Measurements from ENCODE around the gene EGR2.

Gene EGR2

GRCh38 chr10:62813981-62814380, 2.2 kb downstream of the EGR2 start:
- in situ Hi-C loops (cut with HindIII; ENCODE audit: low pct_ligation_motif_present, low sequenced_read_pairs) = loop anchor here (25.0 kb wide), 1 partner anchor 202 kb away; no protein-coding TSS in a partner anchor
- DNase-seq = no peak

GRCh38 chr10:62813453-62813852, 2.7 kb downstream of the EGR2 start:
- Histone ChIP-seq H3K27ac (no peak overlapping the region), H3K27me3 (replicated peaks) (peaks cover 21% of the 10 kb centered on the region), H3K36me3 (replicated peaks) (no peaks in the 10 kb centered on the region), H3K4me3 (ENCODE audit: low read depth, low read length) (no peak overlapping the region)
- in situ Hi-C loops (cut with HindIII; ENCODE audit: low pct_ligation_motif_present, low sequenced_read_pairs) = loop anchor here (25.0 kb wide), 1 partner anchor 201 kb away; no protein-coding TSS in a partner anchor
- no peak for DNase-seq
- TF ChIP-seq CTCF (IDR thresholded peaks at IDR 0.05; ENCODE audit: low read depth, low read length, missing control alignments) = no peak

More at GRCh38 chr10:62813981-62814380, 2.2 kb downstream of the EGR2 start:
- no peaks in the 10 kb centered on the region for H3K36me3 ChIP-seq (replicated peaks)
- no peak for TF ChIP-seq CTCF (IDR thresholded peaks at IDR 0.05; ENCODE audit: low read depth, low read length, missing control alignments)
- H3K4me3 ChIP-seq (ENCODE audit: low read depth, low read length) = no peak overlapping the region
- peaks cover 25% of the 10 kb centered on the region for H3K27me3 ChIP-seq (replicated peaks)
- H3K27ac ChIP-seq = no peak overlapping the region

GRCh38 chr10:62812672-62813439, 3.3 kb downstream of the EGR2 start:
- in situ Hi-C loops (cut with HindIII; ENCODE audit: low pct_ligation_motif_present, low sequenced_read_pairs) = loop anchor here (25.0 kb wide), 1 partner anchor 201 kb away; no protein-coding TSS in a partner anchor
- DNase-seq = no peak
- peaks cover 21% of the 10 kb centered on the region for H3K27me3 ChIP-seq (replicated peaks)
- no peaks in the 10 kb centered on the region for H3K36me3 ChIP-seq (replicated peaks)
- no peak overlapping the region for H3K27ac ChIP-seq
- no peak overlapping the region for H3K4me3 ChIP-seq (ENCODE audit: low read depth, low read length)
- no peak for TF ChIP-seq CTCF (IDR thresholded peaks at IDR 0.05; ENCODE audit: low read depth, low read length, missing control alignments)

- in situ Hi-C loops (cut with HindIII; ENCODE audit: low pct_ligation_motif_present, low sequenced_read_pairs) = loop anchor here (25.0 kb wide), 1 partner anchor 199 kb away; no protein-coding TSS in a partner anchor
- Histone ChIP-seq H3K27me3 (replicated peaks) (peaks cover 21% of the 10 kb centered on the region), H3K4me3 (ENCODE audit: low read depth, low read length) (no peak overlapping the region), H3K27ac (no peak overlapping the region), H3K36me3 (replicated peaks) (no peaks in the 10 kb centered on the region)
- no peak for TF ChIP-seq CTCF (IDR thresholded peaks at IDR 0.05; ENCODE audit: low read depth, low read length, missing control alignments)
- no peak for DNase-seq
Measured at GRCh38 chr10:62811159-62811875, 4.8 kb downstream of the EGR2 start.

GRCh38 chr10:62810156-62810902, 5.8 kb downstream of the EGR2 start:
- in situ Hi-C loops (cut with HindIII; ENCODE audit: low pct_ligation_motif_present, low sequenced_read_pairs) = loop anchor here (25.0 kb wide), 1 partner anchor 198 kb away; no protein-coding TSS in a partner anchor
- H3K36me3 ChIP-seq (replicated peaks) = no peaks in the 10 kb centered on the region
- DNase-seq = no peak
- no peak overlapping the region for H3K4me3 ChIP-seq (ENCODE audit: low read depth, low read length)
- no peak for TF ChIP-seq CTCF (IDR thresholded peaks at IDR 0.05; ENCODE audit: low read depth, low read length, missing control alignments)
- peaks cover 13% of the 10 kb centered on the region for H3K27me3 ChIP-seq (replicated peaks)
- no peak overlapping the region for H3K27ac ChIP-seq
